Measurements from ENCODE around the gene DLX4.

DNA sequence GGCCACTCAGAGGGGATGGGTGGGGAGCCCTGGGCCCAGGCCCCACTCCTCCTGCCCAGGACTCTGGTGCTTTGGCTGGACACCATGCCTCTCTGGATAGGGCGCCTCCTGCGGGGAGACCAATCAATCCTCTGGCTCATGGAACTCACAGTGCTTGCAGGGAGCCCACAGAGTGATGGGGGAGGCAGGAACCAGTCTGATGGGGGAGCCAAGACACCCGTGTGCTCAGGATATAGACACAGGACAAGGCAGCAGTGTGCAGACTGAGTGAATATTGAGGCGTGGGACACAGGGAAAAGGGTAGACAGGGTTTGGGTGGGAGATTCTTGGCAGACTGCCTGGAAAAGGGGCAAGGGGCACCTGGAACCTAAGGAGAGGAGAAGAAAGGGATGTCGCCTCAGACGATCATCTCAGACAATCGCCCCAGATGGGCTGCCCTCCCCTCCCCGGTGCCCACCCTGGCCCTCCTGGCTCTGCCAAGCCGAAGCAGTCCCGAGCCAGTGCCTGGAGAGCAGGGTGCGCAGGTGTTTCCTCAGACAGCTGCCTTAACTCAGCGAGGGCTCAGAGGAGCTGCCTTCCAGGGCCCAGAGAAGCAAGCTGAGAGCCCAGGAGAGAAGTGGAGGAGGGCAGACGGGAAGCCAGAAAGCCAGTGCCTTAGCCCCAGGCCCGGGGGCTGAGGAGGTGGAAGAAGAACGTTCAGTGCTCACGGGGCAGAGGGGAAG, 37.4 kb upstream of the DLX4 start:
- TF ChIP-seq POLR2AphosphoS5 (IDR thresholded peaks at IDR 0.05) (no peak), CTCF (IDR thresholded peaks at IDR 0.05) (no peak), POLR2A (IDR thresholded peaks at IDR 0.05) (no peak), EP300 (IDR thresholded peaks at IDR 0.05) (no peak)
